Liver (tissue), 9 donors: ENCODE measurements around the gene ARHGEF2. TPM values are rescaled to one million over a fixed set of nuclear protein-coding genes. Genes with fewer than 3 reads are reported as not detected.

ENCODE experiments used
- DNase-seq: peaks from one replicate; pipeline ENCODE4 v3.0.0-alpha.2; 2017; ENCODE audit warnings: low spot score
- H3K27ac ChIP-seq, 2 donors: one replicate each; pipeline ENCODE4 v1.7.0; 2013; ENCODE audit warnings: inconsistent platforms in 2 of 2, low read length in 2 of 2, control low read depth in 1 of 2, low read depth in 1 of 2, mild to moderate bottlenecking in 1 of 2
- H3K27me3 ChIP-seq, 4 donors: one replicate each; pipeline versions ENCODE4 v1.6.1 to v1.7.0; 2013; ENCODE audit warnings: low read length in 3 of 4, inconsistent platforms in 1 of 4, mild to moderate bottlenecking in 1 of 4, moderate library complexity in 1 of 4; ENCODE audit not compliant: control insufficient read depth in 4 of 4, insufficient read depth in 4 of 4
- H3K36me3 ChIP-seq, 4 donors: one replicate each; pipeline versions ENCODE4 v1.6.1 to v1.7.0; 2013; ENCODE audit warnings: low read length in 3 of 4, mild to moderate bottlenecking in 3 of 4, low read depth in 1 of 4, moderate library complexity in 1 of 4; ENCODE audit not compliant: control insufficient read depth in 4 of 4, insufficient read depth in 3 of 4
- H3K4me1 ChIP-seq, 4 donors: one replicate each; pipeline versions ENCODE4 v1.6.1 to v1.7.0; 2013; ENCODE audit warnings: low read length in 3 of 4, mild to moderate bottlenecking in 3 of 4, moderate library complexity in 1 of 4; ENCODE audit not compliant: control insufficient read depth in 4 of 4, insufficient read depth in 4 of 4
- H3K4me3 ChIP-seq, 3 donors: one replicate each; pipeline versions ENCODE4 v1.6.1 to v1.7.0; 2013; ENCODE audit warnings: low read length in 3 of 3, control low read depth in 1 of 3, low read depth in 1 of 3, mild to moderate bottlenecking in 1 of 3
- H3K9ac ChIP-seq, 2 donors: one replicate each; pipeline ENCODE4 v1.7.0; 2013; ENCODE audit warnings: low read length in 2 of 2, mild to moderate bottlenecking in 2 of 2, moderate library complexity in 2 of 2, control low read depth in 1 of 2, low read depth in 1 of 2
- H3K9me3 ChIP-seq, 4 donors: one replicate each; pipeline versions ENCODE4 v1.6.1 to v1.7.0; 2013; ENCODE audit warnings: low read length in 3 of 4; ENCODE audit not compliant: control insufficient read depth in 4 of 4
- EGR1 ChIP-seq, 2 donors: IDR thresholded peaks; 2 replicates each; pipeline ENCODE4 v1.6.1; 2016 to 2018; ENCODE audit warnings: antibody characterized with exemption in 2 of 2, low read depth in 2 of 2
- FOXA1 ChIP-seq: IDR thresholded peaks from 2 replicates; pipeline ENCODE4 v1.6.1; 2016; ENCODE audit warnings: antibody characterized with exemption
- FOXA2 ChIP-seq: IDR thresholded peaks from 2 replicates; pipeline ENCODE4 v1.6.1; 2016; ENCODE audit warnings: antibody characterized with exemption
- GABPA ChIP-seq, 2 donors: IDR thresholded peaks in 1 of 2; conservative IDR thresholded peaks in 1 of 2; 2 replicates each; pipeline ENCODE4 v1.6.1; 2016; ENCODE audit warnings: antibody characterized with exemption in 2 of 2, mild to moderate bottlenecking in 1 of 2, moderate library complexity in 1 of 2
- HNF4A ChIP-seq, 2 donors: conservative IDR thresholded peaks; 2 replicates each; pipeline ENCODE4 v1.6.1; 2016; ENCODE audit warnings: antibody characterized with exemption in 2 of 2, mild to moderate bottlenecking in 2 of 2
- HNF4G ChIP-seq: IDR thresholded peaks from 2 replicates; pipeline ENCODE4 v1.6.1; 2016; ENCODE audit warnings: antibody characterized with exemption
- JUND ChIP-seq, 2 donors: IDR thresholded peaks; 2 replicates each; pipeline ENCODE4 v1.6.1; 2016; ENCODE audit warnings: antibody characterized with exemption in 2 of 2
- NR2F2 ChIP-seq: IDR thresholded peaks from 2 replicates; pipeline ENCODE4 v1.6.1; 2016; ENCODE audit warnings: antibody characterized with exemption
- RAD21 ChIP-seq, 2 donors: IDR thresholded peaks; 2 replicates each; pipeline ENCODE4 v1.6.1; 2016; ENCODE audit warnings: antibody characterized with exemption in 2 of 2, mild to moderate bottlenecking in 2 of 2
- RXRA ChIP-seq, 2 donors: IDR thresholded peaks; 2 replicates each; pipeline ENCODE4 v1.6.1; 2017 to 2018; ENCODE audit warnings: antibody characterized with exemption in 2 of 2, mild to moderate bottlenecking in 1 of 2
- SP1 ChIP-seq: IDR thresholded peaks from 2 replicates; pipeline ENCODE4 v1.6.1; 2018; ENCODE audit warnings: antibody characterized with exemption, mild to moderate bottlenecking
- TAF1 ChIP-seq: conservative IDR thresholded peaks from 2 replicates; pipeline ENCODE4 v1.6.1; 2016; ENCODE audit warnings: antibody characterized with exemption, mild to moderate bottlenecking
- YY1 ChIP-seq: IDR thresholded peaks from 2 replicates; pipeline ENCODE4 v1.6.1; 2016; ENCODE audit warnings: antibody characterized with exemption, mild to moderate bottlenecking
- WGBS: extraction: QIAGEN DNeasy Blood & Tissue Kit; methylation state at CpG from one replicate; pipeline ENCODE4 v1.1.7; 2013; 5-methylcytosine and 5-hydroxymethylcytosine counted together
- polyA plus RNA-seq, 2 donors: library from polyadenylated mRNA; stranded (reverse) in 1 of 2; unstranded in 1 of 2; fragments of 200-250 nt in 1 of 2; fragments of >200 nt in 1 of 2; fragmentation: Nextera tagmentation in 1 of 2; extraction: Ambion mirVana in 1 of 2; gene quantifications; one replicate each; pipeline versions ENCODE4 v1.2.1 to v1.2.3, GENCODE V29; 2013 to 2015
- total RNA-seq, 2 donors: library from RNA; depleted of rRNA; stranded (reverse); fragments of >200 nt; gene quantifications; one replicate each; pipeline ENCODE4 v1.2.3, GENCODE V29; 2014
- TF ChIP-seq, protein P1 (sequence below): IDR thresholded peaks from 2 replicates; pipeline ENCODE4 v1.6.1; 2016; ENCODE audit warnings: antibody characterized with exemption
- TF ChIP-seq, protein P2 (sequence below): IDR thresholded peaks from 2 replicates; pipeline ENCODE4 v1.6.1; 2016; ENCODE audit warnings: antibody characterized with exemption
- TF ChIP-seq, protein P3 (sequence below): IDR thresholded peaks from 2 replicates; pipeline ENCODE4 v1.6.1; 2016; ENCODE audit warnings: antibody characterized with exemption, mild to moderate bottlenecking
- TF ChIP-seq, protein P4 (sequence below): fragments of 150-350 bp; IDR thresholded peaks from 2 replicates; pipeline ENCODE4 v1.5.1; 2017; ENCODE audit warnings: improper control_type of control experiment, low read depth, low read length; ENCODE audit not compliant: missing input control
- TF ChIP-seq, protein P5 (sequence below): IDR thresholded peaks from 2 replicates; pipeline ENCODE4 v1.6.1; 2016; ENCODE audit warnings: antibody characterized with exemption
- donor health status: healthy.
- donor health status: healthy.
- donor health status: healthy.
- donor health status: healthy.
- donor health status: healthy.

ARHGEF2 gene
- total and polyA plus RNA-seq, 4 donors: 3.2 to 59.1 (median 10.3) TPM

DNA sequence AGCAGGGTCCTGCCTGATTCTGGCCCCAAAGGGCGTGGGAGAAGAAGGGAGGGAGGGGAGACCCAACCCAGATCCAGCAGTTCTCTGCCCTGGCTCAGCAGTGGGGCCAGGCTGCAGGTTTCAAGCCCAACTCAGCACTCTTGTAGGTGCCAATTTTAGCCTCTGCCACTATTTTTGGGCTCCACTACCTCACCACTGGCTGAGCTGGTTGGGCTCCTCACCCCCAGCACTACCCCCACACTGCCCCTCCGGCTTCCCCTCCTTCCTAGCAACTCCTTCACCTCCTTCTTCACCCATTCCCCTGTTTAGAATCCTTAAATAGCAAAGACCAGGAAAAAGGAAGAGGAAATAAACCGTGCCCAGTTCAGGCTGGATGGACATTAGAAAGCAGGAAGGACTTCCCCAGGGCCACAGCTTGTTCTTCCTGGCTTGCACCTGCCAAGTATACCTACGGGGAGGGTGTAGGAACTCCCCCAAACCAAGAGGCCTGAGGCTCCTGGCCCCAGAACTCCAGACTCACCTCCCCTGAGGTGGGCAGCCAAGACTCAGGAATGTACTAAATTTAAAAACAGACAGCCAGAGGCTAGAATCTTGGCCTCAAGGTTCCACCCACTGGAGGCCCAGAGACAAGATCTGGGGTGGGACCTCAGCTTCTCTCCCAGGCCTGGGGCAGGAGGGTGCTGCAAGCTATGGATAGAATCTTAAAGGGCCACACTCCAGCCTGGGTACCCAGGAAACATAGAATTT lies 1.4 kb upstream of the ARHGEF2 start (continued):
- TF ChIP-seq, protein P1, sequence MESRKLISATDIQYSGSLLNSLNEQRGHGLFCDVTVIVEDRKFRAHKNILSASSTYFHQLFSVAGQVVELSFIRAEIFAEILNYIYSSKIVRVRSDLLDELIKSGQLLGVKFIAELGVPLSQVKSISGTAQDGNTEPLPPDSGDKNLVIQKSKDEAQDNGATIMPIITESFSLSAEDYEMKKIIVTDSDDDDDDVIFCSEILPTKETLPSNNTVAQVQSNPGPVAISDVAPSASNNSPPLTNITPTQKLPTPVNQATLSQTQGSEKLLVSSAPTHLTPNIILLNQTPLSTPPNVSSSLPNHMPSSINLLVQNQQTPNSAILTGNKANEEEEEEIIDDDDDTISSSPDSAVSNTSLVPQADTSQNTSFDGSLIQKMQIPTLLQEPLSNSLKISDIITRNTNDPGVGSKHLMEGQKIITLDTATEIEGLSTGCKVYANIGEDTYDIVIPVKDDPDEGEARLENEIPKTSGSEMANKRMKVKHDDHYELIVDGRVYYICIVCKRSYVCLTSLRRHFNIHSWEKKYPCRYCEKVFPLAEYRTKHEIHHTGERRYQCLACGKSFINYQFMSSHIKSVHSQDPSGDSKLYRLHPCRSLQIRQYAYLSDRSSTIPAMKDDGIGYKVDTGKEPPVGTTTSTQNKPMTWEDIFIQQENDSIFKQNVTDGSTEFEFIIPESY: no peak
- TF ChIP-seq SP1 (no peak), FOXA2 (no peak)

DNA sequence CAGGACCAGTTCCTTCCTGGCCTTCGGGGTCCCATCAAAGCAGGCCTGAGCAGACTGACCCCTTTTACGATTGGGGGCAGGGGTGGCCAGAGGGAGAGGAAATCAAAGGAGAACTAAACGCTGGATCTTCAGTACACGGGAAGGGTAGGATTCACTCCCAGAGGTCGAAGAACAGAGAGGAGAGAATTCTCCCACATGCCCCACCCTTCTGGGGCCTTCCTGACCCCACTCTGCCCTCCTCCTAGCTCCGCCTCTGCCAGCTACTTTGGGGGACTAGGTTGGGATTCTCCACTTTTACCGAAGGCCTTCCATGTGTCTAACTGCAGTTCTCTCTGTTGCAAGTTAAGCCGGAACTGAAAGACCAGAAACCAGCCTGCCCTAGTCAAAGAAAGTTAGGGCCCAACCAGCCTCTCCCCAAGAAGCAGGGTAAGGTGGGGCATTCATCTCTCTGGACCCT lies 654 bp upstream of the ARHGEF2 start:
- no peak for DNase-seq
- Histone ChIP-seq H3K27me3 (no peaks in the 10 kb centered on the region), H3K4me1 (peaks cover 6 to 23% (median 10%) of the 10 kb centered on the region in 4 donors), H3K27ac (peak overlapping the region; percentile 80 to 92), H3K36me3 (no peaks in the 10 kb centered on the region), H3K9me3 (no peaks in the 10 kb centered on the region), H3K9ac (peak overlapping the region; percentile 4 to 49), H3K4me3 (peak overlapping the region; percentile 73 to 80 (median 76))
- WGBS: 38% methylated on average over 8 of the region's 8 CpGs
- no peak for TF ChIP-seq RAD21 (IDR thresholded peaks at IDR 0.05)
- TF ChIP-seq, protein P2, sequence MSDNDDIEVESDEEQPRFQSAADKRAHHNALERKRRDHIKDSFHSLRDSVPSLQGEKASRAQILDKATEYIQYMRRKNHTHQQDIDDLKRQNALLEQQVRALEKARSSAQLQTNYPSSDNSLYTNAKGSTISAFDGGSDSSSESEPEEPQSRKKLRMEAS: no peak
- TF ChIP-seq HNF4G: no peak
- TF ChIP-seq, protein P3, sequence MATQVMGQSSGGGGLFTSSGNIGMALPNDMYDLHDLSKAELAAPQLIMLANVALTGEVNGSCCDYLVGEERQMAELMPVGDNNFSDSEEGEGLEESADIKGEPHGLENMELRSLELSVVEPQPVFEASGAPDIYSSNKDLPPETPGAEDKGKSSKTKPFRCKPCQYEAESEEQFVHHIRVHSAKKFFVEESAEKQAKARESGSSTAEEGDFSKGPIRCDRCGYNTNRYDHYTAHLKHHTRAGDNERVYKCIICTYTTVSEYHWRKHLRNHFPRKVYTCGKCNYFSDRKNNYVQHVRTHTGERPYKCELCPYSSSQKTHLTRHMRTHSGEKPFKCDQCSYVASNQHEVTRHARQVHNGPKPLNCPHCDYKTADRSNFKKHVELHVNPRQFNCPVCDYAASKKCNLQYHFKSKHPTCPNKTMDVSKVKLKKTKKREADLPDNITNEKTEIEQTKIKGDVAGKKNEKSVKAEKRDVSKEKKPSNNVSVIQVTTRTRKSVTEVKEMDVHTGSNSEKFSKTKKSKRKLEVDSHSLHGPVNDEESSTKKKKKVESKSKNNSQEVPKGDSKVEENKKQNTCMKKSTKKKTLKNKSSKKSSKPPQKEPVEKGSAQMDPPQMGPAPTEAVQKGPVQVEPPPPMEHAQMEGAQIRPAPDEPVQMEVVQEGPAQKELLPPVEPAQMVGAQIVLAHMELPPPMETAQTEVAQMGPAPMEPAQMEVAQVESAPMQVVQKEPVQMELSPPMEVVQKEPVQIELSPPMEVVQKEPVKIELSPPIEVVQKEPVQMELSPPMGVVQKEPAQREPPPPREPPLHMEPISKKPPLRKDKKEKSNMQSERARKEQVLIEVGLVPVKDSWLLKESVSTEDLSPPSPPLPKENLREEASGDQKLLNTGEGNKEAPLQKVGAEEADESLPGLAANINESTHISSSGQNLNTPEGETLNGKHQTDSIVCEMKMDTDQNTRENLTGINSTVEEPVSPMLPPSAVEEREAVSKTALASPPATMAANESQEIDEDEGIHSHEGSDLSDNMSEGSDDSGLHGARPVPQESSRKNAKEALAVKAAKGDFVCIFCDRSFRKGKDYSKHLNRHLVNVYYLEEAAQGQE: no peak
- TF ChIP-seq RXRA (IDR thresholded peaks at IDR 0.05): no peak
- TF ChIP-seq NR2F2: no peak
- no peak for TF ChIP-seq YY1
- TF ChIP-seq, protein P4, sequence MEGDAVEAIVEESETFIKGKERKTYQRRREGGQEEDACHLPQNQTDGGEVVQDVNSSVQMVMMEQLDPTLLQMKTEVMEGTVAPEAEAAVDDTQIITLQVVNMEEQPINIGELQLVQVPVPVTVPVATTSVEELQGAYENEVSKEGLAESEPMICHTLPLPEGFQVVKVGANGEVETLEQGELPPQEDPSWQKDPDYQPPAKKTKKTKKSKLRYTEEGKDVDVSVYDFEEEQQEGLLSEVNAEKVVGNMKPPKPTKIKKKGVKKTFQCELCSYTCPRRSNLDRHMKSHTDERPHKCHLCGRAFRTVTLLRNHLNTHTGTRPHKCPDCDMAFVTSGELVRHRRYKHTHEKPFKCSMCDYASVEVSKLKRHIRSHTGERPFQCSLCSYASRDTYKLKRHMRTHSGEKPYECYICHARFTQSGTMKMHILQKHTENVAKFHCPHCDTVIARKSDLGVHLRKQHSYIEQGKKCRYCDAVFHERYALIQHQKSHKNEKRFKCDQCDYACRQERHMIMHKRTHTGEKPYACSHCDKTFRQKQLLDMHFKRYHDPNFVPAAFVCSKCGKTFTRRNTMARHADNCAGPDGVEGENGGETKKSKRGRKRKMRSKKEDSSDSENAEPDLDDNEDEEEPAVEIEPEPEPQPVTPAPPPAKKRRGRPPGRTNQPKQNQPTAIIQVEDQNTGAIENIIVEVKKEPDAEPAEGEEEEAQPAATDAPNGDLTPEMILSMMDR: no peak
- TF ChIP-seq JUND (IDR thresholded peaks at IDR 0.05): no peak
- TF ChIP-seq, protein P5, sequence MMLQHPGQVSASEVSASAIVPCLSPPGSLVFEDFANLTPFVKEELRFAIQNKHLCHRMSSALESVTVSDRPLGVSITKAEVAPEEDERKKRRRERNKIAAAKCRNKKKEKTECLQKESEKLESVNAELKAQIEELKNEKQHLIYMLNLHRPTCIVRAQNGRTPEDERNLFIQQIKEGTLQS: no peak
- no peak for TF ChIP-seq HNF4A (conservative IDR thresholded peaks at IDR 0.05)
- TF ChIP-seq TAF1: no peak
- no peak for TF ChIP-seq FOXA1
- TF ChIP-seq EGR1 (IDR thresholded peaks at IDR 0.05; ENCODE audit: low read depth in 2 of 2): no peak
- TF ChIP-seq SP1: no peak
- no peak for TF ChIP-seq GABPA (IDR thresholded peaks at IDR 0.05 in 1 of 2, conservative IDR thresholded peaks at IDR 0.05 in 1 of 2)
- TF ChIP-seq, protein P1: no peak
